Tibial nerve (tissue), 4 donors: Measurements from ENCODE around the gene C16orf96. TPM values are rescaled to one million over a fixed set of nuclear protein-coding genes. Genes with fewer than 3 reads are reported as not detected.

Experiments
- DNase-seq, 2 donors: peaks; one replicate each; pipeline ENCODE4 v3.0.0-alpha.2; 2019; ENCODE audit warnings: low spot score in 2 of 2
- H3K27ac ChIP-seq, 4 donors: fragments of 200-600 bp; sonication (generic) in 3 of 4; one replicate each; pipeline ENCODE4 v1.5.1; 2017 to 2019; ENCODE audit warnings: mild to moderate bottlenecking in 1 of 4
- H3K27me3 ChIP-seq, 2 donors: fragments of 200-600 bp; sonication (generic) in 1 of 2; one replicate each; pipeline versions ENCODE4 v1.5.1 to v1.6.0; 2017 to 2019
- H3K36me3 ChIP-seq, 3 donors: fragments of 200-600 bp; sonication (generic); one replicate each; pipeline ENCODE4 v1.5.1; 2018 to 2019
- H3K4me1 ChIP-seq, 4 donors: fragments of 200-600 bp; sonication (generic) in 3 of 4; one replicate each; pipeline ENCODE4 v1.5.1; 2017 to 2019
- H3K4me3 ChIP-seq, 4 donors: fragments of 200-600 bp; sonication (generic) in 3 of 4; one replicate each; pipeline ENCODE4 v1.5.1; 2017 to 2019; ENCODE audit warnings: mild to moderate bottlenecking in 1 of 4, moderate library complexity in 1 of 4
- H3K9me3 ChIP-seq, 4 donors: fragments of 200-600 bp; sonication (generic) in 3 of 4; one replicate each; pipeline ENCODE4 v1.5.1; 2017 to 2019
- EP300 ChIP-seq, 2 donors: sonication (generic); formaldehyde crosslinking; IDR thresholded peaks; one replicate each; pipeline ENCODE4 v1.6.1; 2017; ENCODE audit warnings: antibody characterized with exemption in 2 of 2, mild to moderate bottlenecking in 1 of 2
- POLR2A ChIP-seq, 2 donors: fragments of 450-650 bp; IDR thresholded peaks; one replicate each; pipeline ENCODE4 v1.6.1; 2017; ENCODE audit warnings: antibody characterized with exemption in 2 of 2, mild to moderate bottlenecking in 2 of 2, moderate library complexity in 2 of 2
- WGBS, 2 donors: methylation state at CpG; one replicate each; pipeline ENCODE4 v1.1.5; 2018; 5-methylcytosine and 5-hydroxymethylcytosine counted together
- total RNA-seq, 4 donors: library from RNA; depleted of rRNA; stranded (reverse); fragments of >200 nt; gene quantifications; one replicate each; pipeline ENCODE4 v1.1.0, GENCODE V29; 2016
- TF ChIP-seq, protein P1 (sequence below), 5 experiments: fragments of 200-600 bp in 3 of 5; fragments of 450-650 bp in 2 of 5; sonication (generic) in 3 of 5; IDR thresholded peaks; one replicate each; pipeline ENCODE4 v1.5.1; 2016 to 2019; ENCODE audit warnings: antibody characterized with exemption in 5 of 5, mild to moderate bottlenecking in 3 of 5, moderate library complexity in 2 of 5

The C16orf96 gene
- total RNA-seq, 4 donors from 2014 or later, result 0.20 to 0.21 TPM; not detected in 2

DNA sequence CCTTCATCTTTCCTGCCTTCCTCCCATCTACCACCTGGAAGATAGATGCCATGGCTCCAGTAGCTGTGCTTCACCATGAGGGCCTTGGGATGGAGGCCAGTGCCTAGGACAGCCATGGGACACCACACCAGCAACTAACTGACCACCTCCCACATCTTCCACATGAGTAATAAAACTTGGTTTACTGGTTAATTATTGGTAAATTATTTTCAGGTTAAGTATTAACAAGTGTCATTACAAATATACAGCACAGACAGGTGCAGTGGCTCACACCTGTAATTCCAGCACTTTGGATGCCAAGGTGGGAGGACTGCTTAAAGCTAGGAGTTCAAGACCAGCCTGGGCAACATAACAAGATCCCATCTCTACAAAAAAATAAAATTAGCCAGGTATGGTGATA is 31.6 kb upstream of the C16orf96 start:
- Histone ChIP-seq H3K9me3 (no peaks in the 10 kb centered on the region), H3K36me3 (peaks cover 0 to 23% (median 0%) of the 10 kb centered on the region in 3 donors), H3K27ac (peak overlapping the region in 1 of 4 donors; percentile 60), H3K27me3 (no peaks in the 10 kb centered on the region), H3K4me3 (no peak overlapping the region), H3K4me1 (peaks cover 0 to 38% (median 2%) of the 10 kb centered on the region in 4 donors)
- TF ChIP-seq POLR2A (IDR thresholded peaks at IDR 0.05) (no peak), EP300 (IDR thresholded peaks at IDR 0.05) (no peak)
- TF ChIP-seq, protein P1, sequence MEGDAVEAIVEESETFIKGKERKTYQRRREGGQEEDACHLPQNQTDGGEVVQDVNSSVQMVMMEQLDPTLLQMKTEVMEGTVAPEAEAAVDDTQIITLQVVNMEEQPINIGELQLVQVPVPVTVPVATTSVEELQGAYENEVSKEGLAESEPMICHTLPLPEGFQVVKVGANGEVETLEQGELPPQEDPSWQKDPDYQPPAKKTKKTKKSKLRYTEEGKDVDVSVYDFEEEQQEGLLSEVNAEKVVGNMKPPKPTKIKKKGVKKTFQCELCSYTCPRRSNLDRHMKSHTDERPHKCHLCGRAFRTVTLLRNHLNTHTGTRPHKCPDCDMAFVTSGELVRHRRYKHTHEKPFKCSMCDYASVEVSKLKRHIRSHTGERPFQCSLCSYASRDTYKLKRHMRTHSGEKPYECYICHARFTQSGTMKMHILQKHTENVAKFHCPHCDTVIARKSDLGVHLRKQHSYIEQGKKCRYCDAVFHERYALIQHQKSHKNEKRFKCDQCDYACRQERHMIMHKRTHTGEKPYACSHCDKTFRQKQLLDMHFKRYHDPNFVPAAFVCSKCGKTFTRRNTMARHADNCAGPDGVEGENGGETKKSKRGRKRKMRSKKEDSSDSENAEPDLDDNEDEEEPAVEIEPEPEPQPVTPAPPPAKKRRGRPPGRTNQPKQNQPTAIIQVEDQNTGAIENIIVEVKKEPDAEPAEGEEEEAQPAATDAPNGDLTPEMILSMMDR (IDR thresholded peaks at IDR 0.05), result no peak
- DNase-seq, result no peak

DNA sequence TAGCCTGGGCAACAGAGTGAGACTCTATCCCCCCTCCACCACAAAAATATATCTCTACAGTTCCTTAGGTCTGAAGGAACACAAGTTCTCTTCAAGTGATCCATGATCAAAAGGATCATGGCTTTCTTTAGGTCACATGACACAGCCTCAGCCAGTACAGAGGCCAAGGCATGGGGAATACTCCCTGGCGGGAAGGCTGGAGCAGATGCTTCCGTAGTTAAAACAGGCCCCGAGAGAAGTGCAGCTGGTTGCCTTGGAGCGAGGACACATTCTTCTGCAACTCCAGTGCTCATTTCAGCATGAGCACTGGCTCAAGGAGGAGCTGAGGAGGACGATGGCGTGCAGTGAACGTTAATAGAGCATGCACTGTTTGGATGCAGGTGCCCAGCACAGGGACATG is 31.1 kb upstream of the C16orf96 start:
- TF ChIP-seq EP300 (IDR thresholded peaks at IDR 0.05) (no peak), POLR2A (IDR thresholded peaks at IDR 0.05) (no peak)
- TF ChIP-seq, protein P1 (IDR thresholded peaks at IDR 0.05), result no peak
- WGBS, 2 donors, result 66 to 70% methylated on average over 7 of the region's 7 CpGs
- no peak for DNase-seq
- no peaks in the 10 kb centered on the region for H3K9me3 ChIP-seq
- H3K36me3 ChIP-seq, result peaks cover 0 to 23% (median 0%) of the 10 kb centered on the region in 3 donors
- peaks cover 0 to 41% (median 2%) of the 10 kb centered on the region in 4 donors for H3K4me1 ChIP-seq
- H3K27ac ChIP-seq, result peak overlapping the region in 1 of 4 donors; percentile 60
- H3K27me3 ChIP-seq, result no peaks in the 10 kb centered on the region
- no peak overlapping the region for H3K4me3 ChIP-seq

DNA sequence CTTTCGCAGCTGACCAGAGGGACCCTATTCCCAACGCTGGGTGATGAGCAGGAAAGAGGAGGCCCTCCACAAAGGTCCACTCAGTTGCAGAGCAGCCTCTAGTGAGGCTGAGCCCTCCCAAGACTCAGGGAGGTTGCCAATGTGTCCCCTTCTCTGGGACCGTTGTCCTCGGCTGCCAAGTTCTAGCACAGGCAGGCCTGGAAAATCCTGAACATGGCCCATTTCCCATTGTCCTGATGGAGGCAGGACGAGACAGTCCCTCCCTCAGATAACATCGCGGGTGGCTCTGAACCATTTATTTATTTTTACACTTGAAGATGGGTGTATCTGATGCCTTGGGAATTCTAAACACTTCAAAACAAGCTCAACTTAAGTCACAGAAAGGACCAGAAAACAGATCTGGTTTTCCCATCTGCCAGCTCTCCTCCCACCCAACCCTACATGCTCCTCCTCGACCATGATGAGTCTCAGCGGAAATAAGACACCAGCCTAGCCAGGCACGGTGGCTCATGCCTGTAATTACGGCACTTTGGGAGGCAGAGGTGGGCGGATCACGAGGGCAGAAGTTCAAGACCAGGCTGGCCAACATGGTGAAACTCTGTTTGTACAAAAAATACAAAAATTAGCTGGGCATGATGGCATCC is 30.4 kb upstream of the C16orf96 start:
- no peaks in the 10 kb centered on the region for H3K9me3 ChIP-seq
- peak in 1 of 2 donors; percentile 26 for DNase-seq
- no peaks in the 10 kb centered on the region for H3K27me3 ChIP-seq
- H3K27ac ChIP-seq, result peak overlapping the region in 1 of 4 donors; percentile 60
- H3K4me3 ChIP-seq, result no peak overlapping the region
- peaks cover 0 to 23% (median 0%) of the 10 kb centered on the region in 3 donors for H3K36me3 ChIP-seq
- 69 to 70% methylated on average over 13 of the region's 13 CpGs for WGBS, 2 donors
- H3K4me1 ChIP-seq, result peaks cover 0 to 41% (median 2%) of the 10 kb centered on the region in 4 donors
- no peak for TF ChIP-seq POLR2A (IDR thresholded peaks at IDR 0.05)
- TF ChIP-seq, protein P1 (IDR thresholded peaks at IDR 0.05), result no peak
- TF ChIP-seq EP300 (IDR thresholded peaks at IDR 0.05), result no peak

DNA sequence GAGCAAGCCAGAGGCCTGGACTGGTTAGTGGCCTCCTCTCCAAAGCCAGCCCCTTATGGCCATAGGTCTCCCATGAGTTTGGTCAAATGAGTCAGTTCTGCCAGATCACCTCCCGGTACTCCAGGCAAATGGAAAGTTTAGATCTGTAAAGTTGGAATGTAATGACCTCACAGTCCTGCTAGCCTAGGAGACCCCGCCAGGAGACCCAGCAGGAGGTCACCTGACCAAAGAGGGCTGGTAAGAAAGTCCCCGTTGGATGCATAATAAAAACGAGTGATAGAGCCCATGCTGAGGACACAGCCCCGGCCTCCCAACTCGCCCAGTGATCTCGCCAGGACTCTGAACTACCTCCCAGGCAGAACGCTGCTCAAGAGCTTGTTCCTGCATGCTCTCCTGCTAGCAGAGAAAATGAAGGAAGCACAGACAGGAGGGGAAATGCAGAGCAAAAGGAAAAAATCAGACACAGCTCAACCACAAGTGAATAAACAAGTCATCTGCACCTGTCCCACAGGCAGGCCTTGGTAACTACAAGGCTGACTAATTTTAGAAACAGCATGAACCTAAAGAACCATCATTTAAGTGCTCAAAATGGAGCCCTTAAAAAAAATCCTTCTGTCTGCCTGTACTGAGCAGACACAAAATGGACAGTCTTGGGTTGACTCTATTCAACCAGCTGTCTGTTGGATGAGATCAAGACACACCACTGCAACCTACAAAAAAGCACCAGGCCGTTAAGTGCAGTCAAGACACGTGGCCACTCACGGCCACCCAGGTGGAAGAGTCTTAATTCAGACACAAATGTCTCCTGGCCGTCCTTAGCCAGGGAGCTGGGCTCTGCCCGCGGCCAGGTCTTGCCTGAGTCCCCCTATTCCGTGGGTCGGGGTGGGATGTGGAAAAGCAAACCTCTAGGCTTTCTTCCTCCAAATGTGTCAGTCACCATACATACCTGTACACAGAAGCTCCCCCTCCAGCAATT is 26.8 kb upstream of the C16orf96 start:
- no peak for DNase-seq
- TF ChIP-seq POLR2A (IDR thresholded peaks at IDR 0.05) (no peak), EP300 (IDR thresholded peaks at IDR 0.05) (no peak)
- TF ChIP-seq, protein P1 (IDR thresholded peaks at IDR 0.05), result no peak
- no peaks in the 10 kb centered on the region for H3K9me3 ChIP-seq
- H3K4me1 ChIP-seq, result peaks cover 0 to 31% (median 0%) of the 10 kb centered on the region in 4 donors
- peak overlapping the region in 1 of 4 donors; percentile 22 for H3K27ac ChIP-seq
- H3K27me3 ChIP-seq, result no peaks in the 10 kb centered on the region
- peaks cover 0 to 26% (median 0%) of the 10 kb centered on the region in 3 donors for H3K36me3 ChIP-seq
- 48 to 51% methylated on average over 16 of the region's 16 CpGs for WGBS, 2 donors
- no peak overlapping the region for H3K4me3 ChIP-seq
